ENCODE data around the gene SFSWAP.
"Not testable (repeated sequence)": the region's sequence is repeated elsewhere in the genome, so short reads cannot be mapped to it uniquely, and the experiment has no call there.

SFSWAP gene

DNA sequence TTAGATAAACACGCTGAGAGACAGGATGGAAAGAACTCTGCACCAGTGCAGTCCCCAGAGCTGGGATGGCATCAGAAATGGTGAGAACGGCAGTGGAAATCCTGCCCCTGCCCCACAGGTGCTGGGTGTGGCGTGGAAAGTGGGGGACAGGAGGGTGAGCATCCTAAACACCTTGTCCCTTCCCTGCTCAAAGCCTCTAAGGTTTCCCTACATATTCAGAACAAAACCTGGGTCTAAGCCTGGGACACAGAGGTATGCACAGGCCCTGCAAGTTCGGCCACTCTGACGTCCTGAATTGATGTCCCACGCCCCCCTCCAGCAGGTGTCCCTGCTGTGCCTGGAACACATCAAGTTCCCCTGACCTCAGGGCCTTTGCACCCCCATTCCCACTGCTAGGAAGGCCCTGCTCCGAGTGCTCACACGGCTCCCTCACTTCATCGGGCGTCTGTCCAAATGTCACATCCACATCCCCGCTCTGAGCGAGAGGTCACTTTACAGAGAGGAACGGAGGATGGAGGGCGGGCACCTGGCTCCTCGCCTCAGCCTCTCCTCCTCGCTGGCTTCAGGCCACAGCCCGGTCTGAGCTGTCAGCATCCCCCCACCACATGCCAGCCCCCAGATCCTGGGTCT, 38.5 kb upstream of the SFSWAP start:
- no peak for TF ChIP-seq Cebpa-rat (IDR thresholded peaks at IDR 0.05)
- no peaks in the 10 kb centered on the region for H3K4me1 ChIP-seq
- H3K27ac ChIP-seq = no peak overlapping the region
- H3K4me3 ChIP-seq = no peak overlapping the region
- no peak overlapping the region for H3K4me2 ChIP-seq
- no peaks in the 10 kb centered on the region for H4K20me1 ChIP-seq
- H3K36me3 ChIP-seq = no peaks in the 10 kb centered on the region
- H3K9me3 ChIP-seq = peaks cover 3% of the 10 kb centered on the region; the same call in 1 of the 2 replicates
- no peaks in the 10 kb centered on the region for H3K27me3 ChIP-seq
- H3K9ac ChIP-seq = no peak overlapping the region

DNA sequence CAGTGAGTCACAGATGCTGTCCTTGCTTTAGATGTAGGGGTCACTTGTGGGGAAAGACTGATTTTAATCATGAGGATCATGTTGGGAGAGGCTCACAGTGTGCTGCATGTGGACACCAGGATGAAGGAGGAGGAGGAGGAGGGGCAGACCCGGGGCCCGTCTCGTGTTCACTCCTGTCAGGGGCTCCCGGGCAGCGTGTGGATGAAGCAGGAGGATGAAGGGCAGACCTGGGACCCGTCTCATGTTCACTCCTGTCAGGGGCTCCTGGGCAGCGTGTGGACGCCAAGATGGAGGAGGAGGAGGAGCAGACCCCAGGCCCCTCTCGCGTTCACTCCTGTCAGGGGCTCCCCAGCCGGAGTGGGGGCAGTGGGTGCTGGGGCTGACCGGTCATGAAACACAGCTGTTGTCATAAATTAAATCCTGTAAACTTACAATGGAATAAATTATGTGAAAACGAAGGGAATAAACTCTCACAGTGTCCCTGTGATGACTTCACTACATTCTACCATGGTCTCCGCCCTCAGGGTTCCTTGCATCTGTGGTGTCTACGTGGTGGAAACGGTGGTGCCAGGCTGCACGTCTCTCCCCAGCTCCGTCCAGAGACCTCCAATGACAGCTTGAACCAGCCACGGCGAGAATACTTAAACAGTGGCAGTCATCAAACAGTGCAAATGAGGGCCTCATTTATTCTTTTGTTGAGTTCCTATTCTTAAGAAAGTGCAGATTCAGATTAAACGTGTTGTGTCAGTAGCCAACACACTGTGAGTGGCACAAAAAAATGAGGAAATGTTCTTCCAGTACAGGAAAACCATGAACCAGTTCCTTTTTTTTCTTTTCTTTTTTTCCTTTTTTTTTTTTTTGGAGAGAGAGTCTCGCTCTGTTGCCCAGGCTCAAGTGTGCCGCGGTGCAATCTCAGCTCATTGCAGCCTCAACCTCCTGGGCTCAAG, 37.7 kb upstream of the SFSWAP start:
- H3K36me3 ChIP-seq = no peaks in the 10 kb centered on the region
- no peak for TF ChIP-seq Cebpa-rat (IDR thresholded peaks at IDR 0.05)
- no peaks in the 10 kb centered on the region for H3K4me1 ChIP-seq
- no peak overlapping the region for H3K4me2 ChIP-seq
- H3K9ac ChIP-seq = no peak overlapping the region
- H3K4me3 ChIP-seq = no peak overlapping the region
- no peak overlapping the region for H3K27ac ChIP-seq
- peaks cover 3% of the 10 kb centered on the region; the same call in 1 of the 2 replicates for H3K9me3 ChIP-seq
- no peaks in the 10 kb centered on the region for H4K20me1 ChIP-seq
- no peaks in the 10 kb centered on the region for H3K27me3 ChIP-seq

DNA sequence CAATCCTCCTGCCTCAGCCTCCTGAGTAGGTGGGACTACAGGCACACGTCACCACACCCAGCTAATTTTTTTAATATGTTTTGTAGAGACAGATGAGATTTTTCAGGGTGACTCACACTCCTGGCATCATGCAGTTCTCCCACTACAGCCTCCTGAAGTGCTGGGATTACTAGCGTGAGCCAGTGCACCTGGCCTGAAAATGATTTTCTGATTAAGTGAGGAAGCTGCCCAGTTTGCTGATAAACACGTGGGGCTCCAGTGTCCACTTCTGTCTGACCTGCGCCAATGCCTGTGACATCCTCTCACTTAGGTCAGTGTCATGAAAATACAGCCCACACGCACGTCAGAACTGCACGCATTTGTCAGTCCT, 37.0 kb upstream of the SFSWAP start:
- H3K4me3 ChIP-seq = no peak overlapping the region
- H3K9ac ChIP-seq = no peak overlapping the region
- H3K4me2 ChIP-seq = no peak overlapping the region
- H4K20me1 ChIP-seq = no peaks in the 10 kb centered on the region
- H3K36me3 ChIP-seq = no peaks in the 10 kb centered on the region
- no peak for TF ChIP-seq Cebpa-rat (IDR thresholded peaks at IDR 0.05)
- H3K27me3 ChIP-seq = no peaks in the 10 kb centered on the region
- peaks cover 3% of the 10 kb centered on the region; the same call in 1 of the 2 replicates for H3K9me3 ChIP-seq
- no peaks in the 10 kb centered on the region for H3K4me1 ChIP-seq
- no peak overlapping the region for H3K27ac ChIP-seq

DNA sequence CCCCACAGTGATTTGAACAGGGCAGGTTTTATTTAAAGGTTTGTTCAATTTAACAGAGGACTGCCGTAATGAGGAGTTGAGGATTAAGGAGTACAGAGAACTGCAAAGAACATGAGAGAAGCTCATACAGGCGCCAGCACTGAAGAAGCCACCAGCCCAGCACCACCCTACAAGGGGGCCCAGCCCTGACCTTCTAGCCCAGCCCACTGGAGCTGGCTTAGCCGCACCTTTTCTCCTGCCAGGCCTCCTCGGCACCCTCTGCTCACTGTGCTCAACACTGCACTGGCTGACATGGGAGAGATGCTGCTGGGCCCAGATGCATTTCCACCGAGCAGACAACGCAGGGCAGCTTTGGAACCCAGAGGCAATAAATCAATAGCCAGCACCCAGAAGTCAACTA, 36.5 kb upstream of the SFSWAP start:
- Histone ChIP-seq H4K20me1 (no peaks in the 10 kb centered on the region), H3K27ac (no peak overlapping the region)
- TF ChIP-seq Cebpa-rat (IDR thresholded peaks at IDR 0.05) = no peak

DNA sequence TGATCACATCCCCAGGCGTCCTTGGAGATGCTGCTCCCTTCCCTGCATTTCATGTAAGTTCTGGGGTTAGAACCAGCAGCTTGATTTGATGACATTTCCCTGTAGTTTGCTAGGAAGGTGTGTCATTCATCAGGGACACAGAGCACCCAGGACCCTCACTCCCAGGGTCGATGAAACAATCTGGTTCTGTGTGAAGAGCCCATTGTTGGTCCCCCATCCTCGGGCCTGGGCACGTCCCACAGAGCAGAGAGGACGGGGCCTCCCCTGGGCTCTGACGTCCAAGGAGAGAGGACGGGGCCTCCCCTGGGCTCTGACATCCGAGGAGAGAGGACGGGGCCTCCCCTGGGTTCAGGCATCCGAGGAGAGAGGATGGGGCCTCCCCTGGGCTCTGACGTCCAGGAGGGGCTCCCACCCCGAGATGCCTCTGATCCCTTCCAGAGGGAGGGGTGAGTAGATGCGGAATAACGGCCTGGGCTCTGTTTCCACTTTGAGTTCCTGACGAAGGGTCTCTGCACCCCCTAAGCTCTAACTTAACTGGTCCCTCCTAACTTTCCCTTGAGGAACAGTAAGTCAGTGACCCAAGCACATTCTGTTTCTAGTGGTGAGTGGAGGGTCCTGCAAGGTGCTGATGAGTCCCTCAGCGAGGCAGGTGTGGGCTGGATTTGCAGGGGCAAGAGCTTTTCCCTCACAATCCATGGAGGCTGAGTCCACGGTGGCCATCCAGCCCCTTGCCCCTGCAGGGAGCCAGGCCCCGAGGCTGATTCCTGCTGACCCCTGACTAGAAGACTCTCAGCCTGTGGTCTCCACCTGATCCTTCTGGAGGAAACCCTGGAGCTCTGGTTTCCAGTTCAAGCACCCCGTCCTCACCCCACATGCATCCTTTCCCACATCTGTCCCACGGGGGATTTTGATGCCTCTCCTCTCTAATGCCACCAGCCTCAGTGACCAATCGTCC, 35.5 kb upstream of the SFSWAP start:
- no peaks in the 10 kb centered on the region for H3K36me3 ChIP-seq
- no peaks in the 10 kb centered on the region for H3K4me1 ChIP-seq
- H3K4me3 ChIP-seq = no peak overlapping the region
- TF ChIP-seq Cebpa-rat (IDR thresholded peaks at IDR 0.05) = no peak
- peaks cover 3% of the 10 kb centered on the region; the same call in 1 of the 2 replicates for H3K9me3 ChIP-seq
- no peak overlapping the region for H3K4me2 ChIP-seq
- H3K27ac ChIP-seq = no peak overlapping the region
- H4K20me1 ChIP-seq = no peaks in the 10 kb centered on the region
- H3K27me3 ChIP-seq = no peaks in the 10 kb centered on the region
- no peak overlapping the region for H3K9ac ChIP-seq

More for the DNA sequence above, 36.5 kb upstream of the SFSWAP start:
- Histone ChIP-seq H3K4me2 (no peak overlapping the region), H3K27me3 (no peaks in the 10 kb centered on the region), H3K9me3 (peaks cover 3% of the 10 kb centered on the region; the same call in 1 of the 2 replicates), H3K9ac (no peak overlapping the region), H3K4me3 (no peak overlapping the region), H3K36me3 (no peaks in the 10 kb centered on the region), H3K4me1 (no peaks in the 10 kb centered on the region)

DNA sequence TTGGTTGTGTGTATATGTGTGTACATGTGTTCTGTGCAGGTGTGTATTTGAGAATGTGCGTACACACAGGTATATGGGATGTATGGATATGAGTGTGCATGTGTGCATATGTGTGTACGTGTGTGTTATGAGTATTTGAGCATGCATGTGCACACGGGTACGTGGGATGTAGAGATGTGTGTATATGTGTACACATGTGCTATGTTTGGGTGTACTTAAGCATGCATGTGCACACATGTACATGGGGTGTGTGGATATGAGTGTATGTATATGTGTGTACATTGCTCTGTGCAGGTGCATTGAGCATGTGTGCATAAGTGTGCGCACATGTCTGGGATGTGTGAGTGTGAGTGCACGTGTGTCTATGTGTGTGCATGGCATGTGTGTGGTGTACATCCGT, 34.3 kb upstream of the SFSWAP start:
- peaks cover 3% of the 10 kb centered on the region; the same call in 1 of the 2 replicates for H3K9me3 ChIP-seq
- H3K4me3 ChIP-seq = no peak overlapping the region
- TF ChIP-seq Cebpa-rat (IDR thresholded peaks at IDR 0.05) = no peak
- H3K36me3 ChIP-seq = no peaks in the 10 kb centered on the region
- no peaks in the 10 kb centered on the region for H3K27me3 ChIP-seq
- H3K9ac ChIP-seq = no peak overlapping the region
- H3K27ac ChIP-seq = no peak overlapping the region
- peaks cover 7% of the 10 kb centered on the region for H3K4me1 ChIP-seq
- H4K20me1 ChIP-seq = no peaks in the 10 kb centered on the region
- no peak overlapping the region for H3K4me2 ChIP-seq

DNA sequence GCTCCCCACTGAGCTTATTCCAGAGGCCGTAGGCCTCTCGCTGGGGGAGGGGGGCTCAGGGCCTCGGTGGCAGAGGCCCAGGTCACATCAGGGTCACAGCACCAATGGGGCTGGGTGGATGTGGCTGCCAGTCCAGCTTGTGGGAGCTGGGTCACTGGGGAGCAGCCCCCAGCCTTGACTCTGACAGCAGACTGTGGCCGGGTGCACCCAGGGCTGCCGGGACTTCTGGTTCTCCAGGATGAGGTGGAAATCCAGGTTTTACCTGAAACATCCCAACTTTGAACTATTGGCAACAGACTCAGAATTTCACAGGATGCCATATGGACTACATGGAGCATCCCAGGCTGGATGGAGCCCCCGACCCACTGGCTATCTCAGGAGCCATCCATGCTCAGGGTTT, 33.8 kb upstream of the SFSWAP start:
- not testable (repeated sequence) for H3K36me3 ChIP-seq, H3K27me3 ChIP-seq, H4K20me1 ChIP-seq, H3K27ac ChIP-seq, H3K4me2 ChIP-seq, H3K9ac ChIP-seq, H3K4me3 ChIP-seq, H3K9me3 ChIP-seq
- H3K4me1 ChIP-seq = peaks cover 13% of the 10 kb centered on the region

DNA sequence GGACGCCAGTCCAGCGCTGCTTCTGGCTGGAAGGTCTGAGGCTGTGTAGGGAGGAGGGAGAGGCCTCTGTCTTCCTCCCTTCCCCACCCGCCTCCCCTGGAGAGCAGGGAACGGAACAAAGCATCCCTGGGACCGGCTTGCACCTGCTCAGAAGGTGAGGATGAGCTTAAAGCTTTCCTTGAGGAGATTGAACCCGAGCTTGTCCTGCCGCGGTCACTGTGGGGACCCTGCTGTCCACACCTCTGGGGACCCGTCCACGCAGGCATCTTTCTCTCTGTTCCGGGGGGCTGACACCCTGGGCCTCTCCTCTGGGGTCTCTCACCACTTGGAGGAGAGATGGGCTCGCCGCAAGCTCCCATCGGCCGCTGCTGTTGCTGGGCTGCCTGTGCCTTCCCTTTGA, 33.2 kb upstream of the SFSWAP start:
- H3K9ac ChIP-seq = no peak overlapping the region
- H3K4me1 ChIP-seq = peaks cover 16% of the 10 kb centered on the region
- H3K9me3 ChIP-seq = peaks cover 3% of the 10 kb centered on the region; the same call in 1 of the 2 replicates
- H3K27me3 ChIP-seq = no peaks in the 10 kb centered on the region
- H3K36me3 ChIP-seq = no peaks in the 10 kb centered on the region
- TF ChIP-seq Cebpa-rat (IDR thresholded peaks at IDR 0.05) = no peak
- no peak overlapping the region for H3K27ac ChIP-seq
- H3K4me3 ChIP-seq = no peak overlapping the region
- no peaks in the 10 kb centered on the region for H4K20me1 ChIP-seq
- H3K4me2 ChIP-seq = no peak overlapping the region

DNA sequence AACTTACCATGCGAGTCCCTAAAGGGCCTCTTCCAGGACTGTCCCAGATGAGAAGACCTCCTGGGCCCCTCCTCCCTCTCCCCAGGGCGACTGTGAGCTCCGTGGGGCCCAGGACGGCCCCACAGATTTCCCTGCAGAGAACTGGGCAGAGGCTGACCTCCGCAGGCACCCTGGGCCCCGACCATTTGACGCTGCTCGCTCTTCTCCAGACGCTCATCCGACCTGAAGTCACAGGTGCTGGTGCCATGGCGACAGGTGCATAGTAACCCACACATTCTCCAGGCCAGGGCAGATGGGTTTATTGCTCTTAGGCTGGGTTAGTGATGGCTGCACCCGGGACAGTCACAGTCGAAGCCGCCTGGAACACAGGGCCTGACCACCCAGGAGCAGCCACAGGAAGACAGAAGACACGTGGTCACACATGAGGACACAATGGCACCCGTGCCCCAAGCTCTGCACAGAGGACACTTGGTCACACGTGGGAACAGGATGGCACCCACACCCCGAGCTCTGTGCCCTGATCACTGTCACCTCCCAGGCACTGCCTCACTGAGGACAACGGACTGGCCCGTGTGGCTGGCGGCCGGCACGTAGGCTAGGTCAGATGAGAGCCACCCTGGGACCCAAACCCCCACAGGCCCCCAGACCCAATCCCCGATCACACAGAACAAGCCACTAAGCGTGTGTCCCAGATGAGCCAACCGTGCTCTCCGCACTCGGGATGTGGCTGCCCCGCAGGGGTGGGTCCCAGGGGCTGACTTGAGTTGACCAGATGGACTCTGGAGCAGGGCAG, 32.3 kb upstream of the SFSWAP start:
- not testable (repeated sequence) for H3K36me3 ChIP-seq, H3K4me3 ChIP-seq, H4K20me1 ChIP-seq, H3K27ac ChIP-seq, H3K27me3 ChIP-seq, H3K4me2 ChIP-seq, H3K9ac ChIP-seq, H3K9me3 ChIP-seq
- H3K4me1 ChIP-seq = peaks cover 23% of the 10 kb centered on the region

DNA sequence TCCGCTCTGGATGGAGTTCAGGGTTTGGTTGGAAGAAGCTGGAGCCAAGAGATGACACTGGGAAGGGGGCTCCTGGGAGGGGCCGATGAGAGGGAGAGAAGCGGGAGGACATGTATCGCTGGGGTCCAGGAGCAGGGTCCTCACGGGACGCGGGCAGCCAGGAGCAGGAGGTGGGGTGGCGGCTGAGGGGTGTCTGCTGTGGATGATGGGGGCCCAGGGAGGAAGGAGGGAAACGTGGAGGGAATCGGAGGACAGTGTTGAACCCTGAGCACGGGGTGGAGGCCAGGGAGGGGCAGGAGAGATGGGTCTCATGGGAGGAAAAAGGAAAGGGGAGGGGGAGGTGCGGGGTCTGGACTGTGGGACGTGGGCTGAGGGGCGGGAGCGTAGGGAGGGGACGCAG, 31.7 kb upstream of the SFSWAP start:
- not testable (repeated sequence) for H3K27me3 ChIP-seq, H3K27ac ChIP-seq, H4K20me1 ChIP-seq, H3K9ac ChIP-seq, H3K4me3 ChIP-seq, H3K9me3 ChIP-seq, H3K36me3 ChIP-seq, H3K4me2 ChIP-seq
- peaks cover 23% of the 10 kb centered on the region for H3K4me1 ChIP-seq

DNA sequence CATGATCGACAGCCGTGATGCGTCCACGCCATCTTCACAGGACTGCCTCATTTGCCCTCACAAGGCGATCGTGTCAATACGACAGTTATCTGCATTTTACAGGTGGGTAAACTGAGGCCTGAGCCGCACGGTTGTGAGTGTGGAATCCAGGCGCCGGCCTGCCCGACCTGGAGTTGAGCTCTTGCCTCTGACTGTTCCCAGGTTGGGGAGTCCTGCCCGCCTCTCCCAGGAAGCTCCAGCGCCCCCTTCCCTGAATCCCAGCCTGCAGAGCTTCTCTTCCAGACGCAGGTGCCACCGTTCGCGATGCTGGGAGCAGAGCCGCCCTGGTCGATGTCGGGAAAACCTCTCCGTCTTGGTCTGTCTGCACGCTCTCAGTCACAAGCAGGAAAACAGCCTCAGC, 31.1 kb upstream of the SFSWAP start:
- not testable (repeated sequence) for H3K9ac ChIP-seq, H3K27ac ChIP-seq, H3K36me3 ChIP-seq, H3K4me3 ChIP-seq, H3K9me3 ChIP-seq, H3K27me3 ChIP-seq, H3K4me2 ChIP-seq, H4K20me1 ChIP-seq
- peaks cover 23% of the 10 kb centered on the region for H3K4me1 ChIP-seq

DNA sequence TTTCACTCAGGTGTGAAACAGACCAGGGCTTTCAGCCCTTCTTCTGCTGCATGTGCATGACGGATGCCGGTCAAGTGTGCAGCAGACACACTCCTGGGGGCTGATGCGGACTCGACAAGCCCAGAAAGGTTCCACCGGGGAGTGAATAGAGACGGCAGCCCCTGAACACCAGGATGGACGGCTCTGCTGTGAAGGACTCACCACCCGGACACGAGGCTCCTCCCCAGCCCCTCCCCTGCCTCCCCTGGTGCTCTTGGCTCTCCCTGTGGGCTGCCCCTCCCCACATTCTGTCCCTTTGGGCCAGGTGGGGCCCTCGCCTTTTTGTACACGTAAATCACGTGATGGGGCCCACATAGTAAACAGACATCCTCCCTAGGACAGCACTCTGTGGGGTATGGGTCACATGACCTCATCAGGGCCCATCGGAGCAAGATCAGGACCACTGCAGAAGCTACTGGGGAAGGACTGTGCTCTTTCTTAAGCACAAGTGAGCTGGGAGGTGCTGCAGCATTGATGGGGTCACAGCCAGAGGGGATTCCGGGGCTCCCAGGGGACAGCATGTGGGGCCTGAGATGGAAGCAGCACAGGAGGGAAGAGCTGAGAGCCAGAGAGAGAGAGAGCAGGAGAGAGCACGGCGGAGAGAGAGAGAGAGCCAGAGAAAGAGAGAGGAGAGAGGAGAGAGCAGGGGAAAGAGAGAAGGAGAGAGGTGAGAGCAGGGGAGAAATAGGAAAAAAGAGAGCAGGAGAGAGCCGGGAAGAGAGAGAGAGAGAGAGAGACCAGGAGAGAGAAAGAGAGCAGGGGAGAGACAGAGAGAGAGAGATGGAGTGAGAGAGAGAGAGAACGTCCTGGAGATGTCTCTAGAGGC, 30.3 kb upstream of the SFSWAP start:
- not testable (repeated sequence) for H3K9me3 ChIP-seq, H4K20me1 ChIP-seq, H3K4me2 ChIP-seq, H3K9ac ChIP-seq, H3K36me3 ChIP-seq, H3K27me3 ChIP-seq, H3K4me3 ChIP-seq, H3K27ac ChIP-seq
- H3K4me1 ChIP-seq = peaks cover 23% of the 10 kb centered on the region

Measured in BLaER1 (cell line).